WTC11 (cell line): ENCODE data around the gene CABP2. TPM values are rescaled to one million over a fixed set of nuclear protein-coding genes. Genes with fewer than 3 reads are reported as not detected.

Experiments
- ATAC-seq: fragments of 200-7000 bp; cut with Tn5 transposase; 2 replicates; pipeline ENCODE4 v1.10.0; 2021; ENCODE audit warnings: mild to moderate bottlenecking, moderate library complexity
- CTCF ChIA-PET: fragments of 300-600 bp; sonication (Branson Sonifier 250); formaldehyde crosslinking; loops from one replicate; lab custom pipeline; 2021; ENCODE audit warnings: antibody characterized with exemption; lab: Charles Lee
- POLR2A ChIA-PET: fragments of 350-600 bp; sonication (Branson Sonifier 250); formaldehyde crosslinking; loops from one replicate; lab custom pipeline; 2021; ENCODE audit warnings: antibody characterized with exemption; lab: Charles Lee
- DNase-seq: peaks from one replicate; pipeline ENCODE4 v3.0.0; 2021; ENCODE audit warnings: low spot score
- H3K27ac Mint-ChIP-seq: 2 replicates; pipeline ENCODE4 v1.8.0; 2021; ENCODE audit warnings: mixed read lengths
- H3K27me3 Mint-ChIP-seq: 2 replicates; pipeline ENCODE4 v1.8.0; 2021; ENCODE audit warnings: low read depth, mild to moderate bottlenecking, moderate library complexity, mixed read lengths
- H3K36me3 Mint-ChIP-seq: 2 replicates; pipeline ENCODE4 v1.8.0; 2021; ENCODE audit warnings: mixed read lengths
- H3K4me1 Mint-ChIP-seq: 2 replicates; pipeline ENCODE4 v1.8.0; 2022; ENCODE audit warnings: mixed read lengths
- H3K4me3 Mint-ChIP-seq: 2 replicates; pipeline ENCODE4 v1.8.0; 2021; ENCODE audit warnings: mild to moderate bottlenecking, moderate library complexity, mixed read lengths
- H3K9me3 Mint-ChIP-seq: 2 replicates; pipeline ENCODE4 v1.8.0; 2021; ENCODE audit warnings: mixed read lengths
- ATF1 ChIP-seq: sonication (generic); formaldehyde crosslinking; IDR thresholded peaks from 2 replicates; pipeline ENCODE4 v1.8.1; 2023; ENCODE audit warnings: mild to moderate bottlenecking, moderate library complexity, missing genetic modification reagents
- SMAD3 ChIP-seq: sonication (generic); formaldehyde crosslinking; IDR thresholded peaks from 2 replicates; pipeline ENCODE4 v1.8.0; 2022; ENCODE audit warnings: missing genetic modification reagents, mild to moderate bottlenecking, borderline replicate concordance
- ZNF317 ChIP-seq: sonication (generic); formaldehyde crosslinking; IDR thresholded peaks from 2 replicates; pipeline ENCODE4 v1.8.1; 2023; ENCODE audit warnings: low read depth, mild to moderate bottlenecking, moderate library complexity, missing genetic modification reagents, borderline replicate concordance
- ZNF671 ChIP-seq: fragments of 250-450 bp; sonication (Bioruptor Pico); IDR thresholded peaks from 2 replicates; pipeline ENCODE4 v1.8.0; 2021; ENCODE audit warnings: mild to moderate bottlenecking
- total RNA-seq: library from RNA; stranded (reverse); gene quantifications from 3 replicates; pipeline ENCODE4 v1.2.3, GENCODE V29; 2021
- TF ChIP-seq, protein P1 (sequence below): sonication (generic); formaldehyde crosslinking; IDR thresholded peaks from 2 replicates; pipeline ENCODE4 v1.8.1; 2023; ENCODE audit warnings: mild to moderate bottlenecking, missing genetic modification reagents, moderate library complexity
- TF ChIP-seq, protein P2 (sequence below): sonication (generic); formaldehyde crosslinking; IDR thresholded peaks from 2 replicates; pipeline ENCODE4 v1.8.0; 2023; ENCODE audit warnings: missing genetic modification reagents, mild to moderate bottlenecking, borderline replicate concordance
- TF ChIP-seq, protein P3 (sequence below): fragments of 250-450 bp; sonication (Bioruptor Pico); conservative IDR thresholded peaks from 2 replicates; pipeline ENCODE4 v1.9.0; 2021; ENCODE audit warnings: mild to moderate bottlenecking
- TF ChIP-seq, protein P4 (sequence below): sonication (generic); formaldehyde crosslinking; IDR thresholded peaks from 2 replicates; pipeline ENCODE4 v1.8.0; 2022; ENCODE audit warnings: mild to moderate bottlenecking, missing genetic modification reagents
- TF ChIP-seq, protein P5 (sequence below): fragments of 250-450 bp; sonication (Bioruptor Pico); IDR thresholded peaks from 2 replicates; pipeline ENCODE4 v1.9.0; 2021; ENCODE audit warnings: mild to moderate bottlenecking, borderline replicate concordance
- TF ChIP-seq, protein P6 (sequence below): fragments of 250-450 bp; sonication (Bioruptor Pico); IDR thresholded peaks from 2 replicates; pipeline ENCODE4 v1.9.0; 2021; ENCODE audit warnings: mild to moderate bottlenecking
- TF ChIP-seq, protein P7 (sequence below): sonication (generic); formaldehyde crosslinking; IDR thresholded peaks from 2 replicates; pipeline ENCODE4 v1.8.1; 2022; ENCODE audit warnings: mild to moderate bottlenecking, missing genetic modification reagents, moderate library complexity, borderline replicate concordance

CABP2 gene
- total RNA-seq, 1 experiment from 2014 or later, result not detected

DNA sequence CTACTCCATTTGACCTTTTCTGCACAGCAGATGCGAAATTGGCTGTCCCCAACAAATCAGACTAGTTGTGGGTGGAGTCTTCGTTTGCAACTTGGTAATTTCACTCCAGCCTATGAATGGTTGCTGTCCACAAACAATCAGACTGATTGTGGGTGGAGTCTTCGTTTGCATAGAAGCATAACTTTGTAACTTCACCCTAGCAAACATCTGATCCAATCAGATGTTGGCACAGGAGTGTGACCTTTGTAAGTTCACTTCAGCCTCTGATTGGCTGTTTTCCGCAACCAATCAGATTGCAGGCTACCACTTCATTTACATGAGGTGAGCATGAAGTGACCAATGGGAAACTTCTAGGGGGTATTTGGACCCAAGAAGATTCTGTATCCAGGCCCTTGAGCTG is 16.3 kb upstream of the CABP2 start (continued):
- TF ChIP-seq, protein P1, sequence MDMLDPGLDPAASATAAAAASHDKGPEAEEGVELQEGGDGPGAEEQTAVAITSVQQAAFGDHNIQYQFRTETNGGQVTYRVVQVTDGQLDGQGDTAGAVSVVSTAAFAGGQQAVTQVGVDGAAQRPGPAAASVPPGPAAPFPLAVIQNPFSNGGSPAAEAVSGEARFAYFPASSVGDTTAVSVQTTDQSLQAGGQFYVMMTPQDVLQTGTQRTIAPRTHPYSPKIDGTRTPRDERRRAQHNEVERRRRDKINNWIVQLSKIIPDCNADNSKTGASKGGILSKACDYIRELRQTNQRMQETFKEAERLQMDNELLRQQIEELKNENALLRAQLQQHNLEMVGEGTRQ (CRISPR knock-in tag), result no peak

DNA sequence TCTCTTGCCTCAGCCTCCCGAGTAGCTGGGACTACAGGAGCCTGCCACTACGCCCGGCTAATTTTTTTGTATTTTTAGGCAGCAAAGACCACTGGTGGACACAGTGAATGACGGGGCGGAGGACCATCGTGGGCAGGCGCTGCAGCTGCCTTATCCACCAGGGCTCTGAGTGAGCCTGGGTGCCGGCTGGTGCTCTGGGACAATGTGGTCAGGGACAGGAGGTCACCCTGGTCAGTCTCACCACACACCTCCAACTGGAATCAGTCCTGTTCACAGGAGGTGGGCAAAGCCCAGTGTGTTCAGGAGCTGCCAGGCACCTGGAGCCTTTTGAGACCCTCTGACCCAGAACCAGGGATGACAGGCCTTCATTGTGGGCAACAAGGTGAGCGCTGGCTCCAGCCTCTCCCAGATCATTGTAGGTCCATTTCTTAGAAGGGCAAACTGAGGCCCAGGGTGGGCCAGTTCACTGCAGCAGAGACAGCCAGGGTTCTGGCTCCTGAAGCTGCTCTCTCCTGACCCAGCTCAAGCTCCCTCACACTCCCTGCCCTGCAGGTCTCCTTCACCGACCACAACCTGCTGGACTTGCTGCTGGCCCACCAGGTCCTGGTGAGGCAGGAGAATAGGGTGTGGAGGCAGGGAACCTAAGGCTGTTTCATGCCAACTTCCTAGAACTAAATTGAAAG is 15.7 kb upstream of the CABP2 start:
- ChIA-PET CTCF (interaction anchor here (0.6 kb wide), 1 partner anchor 164 kb away, joined by 4 read pairs; no protein-coding TSS in a partner anchor), POLR2A (no interaction called here)
- Mint-ChIP-seq H3K9me3 (peaks cover 30% of the 10 kb centered on the region), H3K4me3 (no peak overlapping the region), H3K4me1 (peaks cover 6% of the 10 kb centered on the region), H3K27ac (no peak overlapping the region), H3K27me3 (peaks cover 18% of the 10 kb centered on the region), H3K36me3 (peaks cover 11% of the 10 kb centered on the region)
- ATAC-seq (no peak), DNase-seq (no peak)
- TF ChIP-seq SMAD3 (CRISPR knock-in tag) (no peak), ATF1 (CRISPR knock-in tag) (no peak), ZNF317 (no peak)
- TF ChIP-seq, protein P2, sequence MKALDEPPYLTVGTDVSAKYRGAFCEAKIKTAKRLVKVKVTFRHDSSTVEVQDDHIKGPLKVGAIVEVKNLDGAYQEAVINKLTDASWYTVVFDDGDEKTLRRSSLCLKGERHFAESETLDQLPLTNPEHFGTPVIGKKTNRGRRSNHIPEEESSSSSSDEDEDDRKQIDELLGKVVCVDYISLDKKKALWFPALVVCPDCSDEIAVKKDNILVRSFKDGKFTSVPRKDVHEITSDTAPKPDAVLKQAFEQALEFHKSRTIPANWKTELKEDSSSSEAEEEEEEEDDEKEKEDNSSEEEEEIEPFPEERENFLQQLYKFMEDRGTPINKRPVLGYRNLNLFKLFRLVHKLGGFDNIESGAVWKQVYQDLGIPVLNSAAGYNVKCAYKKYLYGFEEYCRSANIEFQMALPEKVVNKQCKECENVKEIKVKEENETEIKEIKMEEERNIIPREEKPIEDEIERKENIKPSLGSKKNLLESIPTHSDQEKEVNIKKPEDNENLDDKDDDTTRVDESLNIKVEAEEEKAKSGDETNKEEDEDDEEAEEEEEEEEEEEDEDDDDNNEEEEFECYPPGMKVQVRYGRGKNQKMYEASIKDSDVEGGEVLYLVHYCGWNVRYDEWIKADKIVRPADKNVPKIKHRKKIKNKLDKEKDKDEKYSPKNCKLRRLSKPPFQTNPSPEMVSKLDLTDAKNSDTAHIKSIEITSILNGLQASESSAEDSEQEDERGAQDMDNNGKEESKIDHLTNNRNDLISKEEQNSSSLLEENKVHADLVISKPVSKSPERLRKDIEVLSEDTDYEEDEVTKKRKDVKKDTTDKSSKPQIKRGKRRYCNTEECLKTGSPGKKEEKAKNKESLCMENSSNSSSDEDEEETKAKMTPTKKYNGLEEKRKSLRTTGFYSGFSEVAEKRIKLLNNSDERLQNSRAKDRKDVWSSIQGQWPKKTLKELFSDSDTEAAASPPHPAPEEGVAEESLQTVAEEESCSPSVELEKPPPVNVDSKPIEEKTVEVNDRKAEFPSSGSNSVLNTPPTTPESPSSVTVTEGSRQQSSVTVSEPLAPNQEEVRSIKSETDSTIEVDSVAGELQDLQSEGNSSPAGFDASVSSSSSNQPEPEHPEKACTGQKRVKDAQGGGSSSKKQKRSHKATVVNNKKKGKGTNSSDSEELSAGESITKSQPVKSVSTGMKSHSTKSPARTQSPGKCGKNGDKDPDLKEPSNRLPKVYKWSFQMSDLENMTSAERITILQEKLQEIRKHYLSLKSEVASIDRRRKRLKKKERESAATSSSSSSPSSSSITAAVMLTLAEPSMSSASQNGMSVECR (CRISPR knock-in tag), result no peak
- TF ChIP-seq, protein P3, sequence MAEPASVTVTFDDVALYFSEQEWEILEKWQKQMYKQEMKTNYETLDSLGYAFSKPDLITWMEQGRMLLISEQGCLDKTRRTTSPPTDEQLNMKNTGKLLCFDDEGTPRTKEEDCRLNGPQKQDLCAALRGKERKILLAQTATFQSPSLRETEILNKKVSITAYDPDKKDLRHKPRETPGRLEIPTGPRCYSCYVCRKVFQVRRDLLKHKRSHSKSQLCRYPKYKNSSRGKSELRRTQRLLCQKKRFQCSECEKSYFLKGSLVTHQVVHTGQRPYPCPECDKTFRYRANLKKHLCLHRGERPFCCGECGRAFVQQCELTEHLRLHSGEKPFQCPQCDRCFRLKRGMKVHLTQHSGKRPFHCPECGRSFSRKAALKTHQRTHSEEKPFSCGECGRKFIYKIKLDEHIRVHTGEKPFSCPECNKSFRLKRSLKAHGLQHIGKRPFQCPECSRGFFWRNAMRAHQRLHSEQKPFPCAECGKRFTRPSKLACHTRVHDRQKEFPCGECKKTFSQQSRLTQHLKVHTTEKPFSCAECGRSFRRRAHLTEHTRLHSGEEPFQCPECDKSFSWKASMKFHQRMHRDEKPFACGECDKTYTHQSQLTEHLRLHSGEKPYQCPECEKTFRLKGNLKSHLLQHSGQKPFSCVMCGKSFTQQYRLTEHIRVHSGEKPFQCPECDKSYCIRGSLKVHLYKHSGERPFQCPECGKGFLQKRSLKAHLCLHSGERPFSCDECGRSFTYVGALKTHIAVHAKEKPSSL (CRISPR knock-in tag), result no peak

DNA sequence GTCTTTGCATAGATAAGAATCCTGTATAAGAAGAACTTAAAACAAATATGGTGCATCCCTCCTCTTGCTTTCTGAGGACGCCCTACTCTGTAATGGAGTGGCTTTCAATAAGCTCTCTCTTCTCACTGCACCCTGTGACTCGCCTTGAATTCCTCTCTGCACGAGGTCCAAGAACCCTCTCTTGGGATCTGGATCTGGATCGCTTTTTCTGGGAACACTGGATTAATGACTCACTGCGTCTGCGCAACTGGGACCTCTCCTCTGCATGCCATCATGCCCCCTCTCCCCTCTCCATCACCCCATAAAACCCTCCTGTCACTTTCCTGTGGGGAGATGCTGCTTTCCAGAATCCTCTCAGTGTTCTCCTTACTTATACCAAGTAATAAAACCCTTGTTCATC is 15.1 kb upstream of the CABP2 start:
- DNase-seq (no peak), ATAC-seq (no peak)
- CTCF ChIA-PET, result no interaction called here
- Mint-ChIP-seq H3K4me1 (peaks cover 6% of the 10 kb centered on the region), H3K4me3 (no peak overlapping the region), H3K36me3 (peaks cover 17% of the 10 kb centered on the region), H3K27me3 (peaks cover 25% of the 10 kb centered on the region), H3K9me3 (peaks cover 37% of the 10 kb centered on the region), H3K27ac (no peak overlapping the region)
- POLR2A ChIA-PET, result no interaction called here
- TF ChIP-seq, protein P4, sequence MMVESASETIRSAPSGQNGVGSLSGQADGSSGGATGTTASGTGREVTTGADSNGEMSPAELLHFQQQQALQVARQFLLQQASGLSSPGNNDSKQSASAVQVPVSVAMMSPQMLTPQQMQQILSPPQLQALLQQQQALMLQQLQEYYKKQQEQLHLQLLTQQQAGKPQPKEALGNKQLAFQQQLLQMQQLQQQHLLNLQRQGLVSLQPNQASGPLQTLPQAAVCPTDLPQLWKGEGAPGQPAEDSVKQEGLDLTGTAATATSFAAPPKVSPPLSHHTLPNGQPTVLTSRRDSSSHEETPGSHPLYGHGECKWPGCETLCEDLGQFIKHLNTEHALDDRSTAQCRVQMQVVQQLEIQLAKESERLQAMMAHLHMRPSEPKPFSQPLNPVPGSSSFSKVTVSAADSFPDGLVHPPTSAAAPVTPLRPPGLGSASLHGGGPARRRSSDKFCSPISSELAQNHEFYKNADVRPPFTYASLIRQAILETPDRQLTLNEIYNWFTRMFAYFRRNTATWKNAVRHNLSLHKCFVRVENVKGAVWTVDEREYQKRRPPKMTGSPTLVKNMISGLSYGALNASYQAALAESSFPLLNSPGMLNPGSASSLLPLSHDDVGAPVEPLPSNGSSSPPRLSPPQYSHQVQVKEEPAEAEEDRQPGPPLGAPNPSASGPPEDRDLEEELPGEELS (CRISPR knock-in tag), result no peak
- TF ChIP-seq, protein P5, sequence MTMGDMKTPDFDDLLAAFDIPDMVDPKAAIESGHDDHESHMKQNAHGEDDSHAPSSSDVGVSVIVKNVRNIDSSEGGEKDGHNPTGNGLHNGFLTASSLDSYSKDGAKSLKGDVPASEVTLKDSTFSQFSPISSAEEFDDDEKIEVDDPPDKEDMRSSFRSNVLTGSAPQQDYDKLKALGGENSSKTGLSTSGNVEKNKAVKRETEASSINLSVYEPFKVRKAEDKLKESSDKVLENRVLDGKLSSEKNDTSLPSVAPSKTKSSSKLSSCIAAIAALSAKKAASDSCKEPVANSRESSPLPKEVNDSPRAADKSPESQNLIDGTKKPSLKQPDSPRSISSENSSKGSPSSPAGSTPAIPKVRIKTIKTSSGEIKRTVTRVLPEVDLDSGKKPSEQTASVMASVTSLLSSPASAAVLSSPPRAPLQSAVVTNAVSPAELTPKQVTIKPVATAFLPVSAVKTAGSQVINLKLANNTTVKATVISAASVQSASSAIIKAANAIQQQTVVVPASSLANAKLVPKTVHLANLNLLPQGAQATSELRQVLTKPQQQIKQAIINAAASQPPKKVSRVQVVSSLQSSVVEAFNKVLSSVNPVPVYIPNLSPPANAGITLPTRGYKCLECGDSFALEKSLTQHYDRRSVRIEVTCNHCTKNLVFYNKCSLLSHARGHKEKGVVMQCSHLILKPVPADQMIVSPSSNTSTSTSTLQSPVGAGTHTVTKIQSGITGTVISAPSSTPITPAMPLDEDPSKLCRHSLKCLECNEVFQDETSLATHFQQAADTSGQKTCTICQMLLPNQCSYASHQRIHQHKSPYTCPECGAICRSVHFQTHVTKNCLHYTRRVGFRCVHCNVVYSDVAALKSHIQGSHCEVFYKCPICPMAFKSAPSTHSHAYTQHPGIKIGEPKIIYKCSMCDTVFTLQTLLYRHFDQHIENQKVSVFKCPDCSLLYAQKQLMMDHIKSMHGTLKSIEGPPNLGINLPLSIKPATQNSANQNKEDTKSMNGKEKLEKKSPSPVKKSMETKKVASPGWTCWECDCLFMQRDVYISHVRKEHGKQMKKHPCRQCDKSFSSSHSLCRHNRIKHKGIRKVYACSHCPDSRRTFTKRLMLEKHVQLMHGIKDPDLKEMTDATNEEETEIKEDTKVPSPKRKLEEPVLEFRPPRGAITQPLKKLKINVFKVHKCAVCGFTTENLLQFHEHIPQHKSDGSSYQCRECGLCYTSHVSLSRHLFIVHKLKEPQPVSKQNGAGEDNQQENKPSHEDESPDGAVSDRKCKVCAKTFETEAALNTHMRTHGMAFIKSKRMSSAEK (CRISPR knock-in tag), result no peak
- no peak for TF ChIP-seq ZNF671
- TF ChIP-seq, protein P6, sequence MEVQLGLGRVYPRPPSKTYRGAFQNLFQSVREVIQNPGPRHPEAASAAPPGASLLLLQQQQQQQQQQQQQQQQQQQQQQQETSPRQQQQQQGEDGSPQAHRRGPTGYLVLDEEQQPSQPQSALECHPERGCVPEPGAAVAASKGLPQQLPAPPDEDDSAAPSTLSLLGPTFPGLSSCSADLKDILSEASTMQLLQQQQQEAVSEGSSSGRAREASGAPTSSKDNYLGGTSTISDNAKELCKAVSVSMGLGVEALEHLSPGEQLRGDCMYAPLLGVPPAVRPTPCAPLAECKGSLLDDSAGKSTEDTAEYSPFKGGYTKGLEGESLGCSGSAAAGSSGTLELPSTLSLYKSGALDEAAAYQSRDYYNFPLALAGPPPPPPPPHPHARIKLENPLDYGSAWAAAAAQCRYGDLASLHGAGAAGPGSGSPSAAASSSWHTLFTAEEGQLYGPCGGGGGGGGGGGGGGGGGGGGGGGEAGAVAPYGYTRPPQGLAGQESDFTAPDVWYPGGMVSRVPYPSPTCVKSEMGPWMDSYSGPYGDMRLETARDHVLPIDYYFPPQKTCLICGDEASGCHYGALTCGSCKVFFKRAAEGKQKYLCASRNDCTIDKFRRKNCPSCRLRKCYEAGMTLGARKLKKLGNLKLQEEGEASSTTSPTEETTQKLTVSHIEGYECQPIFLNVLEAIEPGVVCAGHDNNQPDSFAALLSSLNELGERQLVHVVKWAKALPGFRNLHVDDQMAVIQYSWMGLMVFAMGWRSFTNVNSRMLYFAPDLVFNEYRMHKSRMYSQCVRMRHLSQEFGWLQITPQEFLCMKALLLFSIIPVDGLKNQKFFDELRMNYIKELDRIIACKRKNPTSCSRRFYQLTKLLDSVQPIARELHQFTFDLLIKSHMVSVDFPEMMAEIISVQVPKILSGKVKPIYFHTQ (CRISPR knock-in tag), result no peak
- TF ChIP-seq, protein P7, sequence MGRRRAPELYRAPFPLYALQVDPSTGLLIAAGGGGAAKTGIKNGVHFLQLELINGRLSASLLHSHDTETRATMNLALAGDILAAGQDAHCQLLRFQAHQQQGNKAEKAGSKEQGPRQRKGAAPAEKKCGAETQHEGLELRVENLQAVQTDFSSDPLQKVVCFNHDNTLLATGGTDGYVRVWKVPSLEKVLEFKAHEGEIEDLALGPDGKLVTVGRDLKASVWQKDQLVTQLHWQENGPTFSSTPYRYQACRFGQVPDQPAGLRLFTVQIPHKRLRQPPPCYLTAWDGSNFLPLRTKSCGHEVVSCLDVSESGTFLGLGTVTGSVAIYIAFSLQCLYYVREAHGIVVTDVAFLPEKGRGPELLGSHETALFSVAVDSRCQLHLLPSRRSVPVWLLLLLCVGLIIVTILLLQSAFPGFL (CRISPR knock-in tag), result no peak
